Keratinocyte (primary cell): ENCODE results near the gene TBCE.

Source experiments
- EZH2 ChIP-seq: IDR thresholded peaks from one replicate; pipeline ENCODE4 v1.6.1; 2012; ENCODE audit warnings: inconsistent platforms, mild to moderate bottlenecking, low read length, moderate library complexity
- TF ChIP-seq, protein P1 (sequence below), 3 experiments: IDR thresholded peaks in 1 of 3; conservative IDR thresholded peaks in 1 of 3; optimal IDR thresholded peaks in 1 of 3; 2 replicates in 2 of 3; 3 replicates in 1 of 3; pipeline versions ENCODE3 to v1.5.1; 2011; ENCODE audit warnings: low read length in 3 of 3, mild to moderate bottlenecking in 3 of 3, moderate library complexity in 2 of 3, control low read depth in 1 of 3, inconsistent platforms in 1 of 3; ENCODE audit not compliant: insufficient read depth in 2 of 3; ENCODE audit errors: extremely low read depth in 1 of 3

DNA sequence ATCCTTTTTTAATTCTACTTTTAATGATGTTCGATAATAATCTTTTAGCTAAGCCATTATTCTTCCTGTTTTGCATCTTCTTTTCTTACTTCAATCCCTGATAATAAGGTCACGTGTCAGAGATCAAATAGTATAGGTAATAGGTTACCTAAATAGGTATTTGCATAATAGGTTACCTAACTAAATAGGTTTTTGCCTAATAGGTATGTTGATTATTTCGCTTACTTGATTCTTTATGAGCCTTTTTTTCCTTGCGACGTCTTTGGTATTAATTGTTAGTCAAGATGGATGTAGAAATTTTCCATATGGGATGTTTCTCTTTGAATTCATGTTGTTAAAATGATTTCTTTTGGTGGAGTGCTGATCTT, 36.3 kb upstream of the TBCE start:
- TF ChIP-seq, protein P1, sequence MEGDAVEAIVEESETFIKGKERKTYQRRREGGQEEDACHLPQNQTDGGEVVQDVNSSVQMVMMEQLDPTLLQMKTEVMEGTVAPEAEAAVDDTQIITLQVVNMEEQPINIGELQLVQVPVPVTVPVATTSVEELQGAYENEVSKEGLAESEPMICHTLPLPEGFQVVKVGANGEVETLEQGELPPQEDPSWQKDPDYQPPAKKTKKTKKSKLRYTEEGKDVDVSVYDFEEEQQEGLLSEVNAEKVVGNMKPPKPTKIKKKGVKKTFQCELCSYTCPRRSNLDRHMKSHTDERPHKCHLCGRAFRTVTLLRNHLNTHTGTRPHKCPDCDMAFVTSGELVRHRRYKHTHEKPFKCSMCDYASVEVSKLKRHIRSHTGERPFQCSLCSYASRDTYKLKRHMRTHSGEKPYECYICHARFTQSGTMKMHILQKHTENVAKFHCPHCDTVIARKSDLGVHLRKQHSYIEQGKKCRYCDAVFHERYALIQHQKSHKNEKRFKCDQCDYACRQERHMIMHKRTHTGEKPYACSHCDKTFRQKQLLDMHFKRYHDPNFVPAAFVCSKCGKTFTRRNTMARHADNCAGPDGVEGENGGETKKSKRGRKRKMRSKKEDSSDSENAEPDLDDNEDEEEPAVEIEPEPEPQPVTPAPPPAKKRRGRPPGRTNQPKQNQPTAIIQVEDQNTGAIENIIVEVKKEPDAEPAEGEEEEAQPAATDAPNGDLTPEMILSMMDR (optimal IDR thresholded peaks at IDR 0.05 in 1 of 3, IDR thresholded peaks at IDR 0.05 in 1 of 3, conservative IDR thresholded peaks at IDR 0.05 in 1 of 3; ENCODE audit: extremely low read depth in 1 of 3, insufficient read depth in 2 of 3, low read length in 3 of 3): no peak
- no peak for TF ChIP-seq EZH2
